CMK (cell line): Measurements from ENCODE around the gene VRK1.

Experiments
- DNase-seq: peaks from one replicate; pipeline ENCODE4 v3.0.0-alpha.2; 2010; ENCODE audit warnings: low read depth

Gene VRK1

DNA sequence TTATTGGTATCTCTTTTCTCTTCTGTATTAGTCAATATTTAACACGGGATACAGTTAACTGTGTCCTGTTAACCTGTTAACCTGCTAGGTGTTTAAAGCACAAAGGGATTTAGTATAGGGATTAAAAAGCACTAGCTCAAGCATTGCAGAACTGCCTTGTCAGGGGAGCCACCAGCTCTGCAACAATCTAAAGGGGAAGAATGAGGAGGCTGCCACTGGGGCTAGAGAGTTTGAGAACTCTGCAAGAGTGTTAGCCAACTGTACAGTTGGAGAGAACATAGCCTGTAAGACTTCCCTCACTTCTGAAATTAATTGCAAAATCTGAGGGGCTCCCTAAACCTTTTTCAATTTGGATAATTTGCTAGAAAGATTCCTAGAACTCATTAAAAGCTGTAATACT lies 6.5 kb upstream of the VRK1 start:
- DNase-seq: no peak

DNA sequence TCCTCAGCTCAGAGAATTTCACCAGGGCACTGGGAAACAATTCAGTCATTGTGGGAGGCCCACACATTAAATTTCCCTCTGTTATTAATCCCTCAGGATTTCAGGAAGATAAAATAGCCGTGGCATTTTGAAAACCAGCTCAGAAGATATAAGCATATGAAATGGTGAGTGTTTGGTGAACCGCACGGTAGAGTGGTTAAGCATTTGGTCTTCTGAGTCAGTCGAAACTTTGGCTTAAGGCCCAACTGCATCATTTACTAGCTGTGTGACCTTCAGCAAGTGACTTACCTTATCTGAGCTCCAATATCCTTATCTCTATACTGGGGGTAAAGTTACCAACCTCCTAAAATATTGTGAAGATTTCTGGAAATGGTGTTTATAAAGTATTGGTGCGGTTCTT lies 5.2 kb upstream of the VRK1 start:
- DNase-seq: no peak

DNA sequence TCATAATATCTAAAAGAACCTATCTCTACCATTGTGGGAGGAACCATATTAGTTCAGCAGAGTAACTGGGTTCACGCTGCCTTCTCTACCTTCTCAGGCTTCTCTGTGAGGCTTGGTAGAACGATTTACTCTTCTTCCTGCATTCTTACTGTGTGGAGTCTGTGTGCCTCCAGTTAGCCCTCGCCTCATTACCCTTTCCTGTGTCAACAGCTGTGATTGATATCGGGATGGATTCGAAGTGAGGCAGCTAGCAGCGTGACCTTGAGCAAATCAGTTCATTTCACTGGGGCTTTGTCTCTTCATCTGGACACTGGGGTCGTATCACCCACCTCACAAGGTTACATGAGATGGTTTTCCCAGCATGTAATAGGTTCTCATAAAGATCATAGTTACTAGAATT lies 4.6 kb upstream of the VRK1 start:
- no peak for DNase-seq

DNA sequence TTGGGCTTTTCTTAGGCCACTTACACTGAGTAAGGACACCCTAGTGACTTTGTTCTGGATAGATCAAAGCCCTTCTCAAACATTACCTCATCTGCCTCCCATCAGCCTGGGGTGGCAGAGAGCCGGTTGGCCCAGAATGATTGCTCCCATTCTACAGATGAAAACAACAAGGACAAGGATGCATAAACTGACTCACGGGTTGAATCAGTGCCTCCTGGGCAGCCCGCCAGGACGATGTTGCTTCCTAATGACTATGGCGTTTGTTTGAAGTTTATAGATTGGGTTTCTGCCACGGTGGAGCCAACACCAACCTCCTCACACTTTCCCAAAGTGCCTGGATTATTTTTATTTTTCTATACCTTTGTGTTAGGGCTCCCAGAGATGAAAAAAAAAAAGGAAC lies 3.6 kb upstream of the VRK1 start:
- DNase-seq: no peak

DNA sequence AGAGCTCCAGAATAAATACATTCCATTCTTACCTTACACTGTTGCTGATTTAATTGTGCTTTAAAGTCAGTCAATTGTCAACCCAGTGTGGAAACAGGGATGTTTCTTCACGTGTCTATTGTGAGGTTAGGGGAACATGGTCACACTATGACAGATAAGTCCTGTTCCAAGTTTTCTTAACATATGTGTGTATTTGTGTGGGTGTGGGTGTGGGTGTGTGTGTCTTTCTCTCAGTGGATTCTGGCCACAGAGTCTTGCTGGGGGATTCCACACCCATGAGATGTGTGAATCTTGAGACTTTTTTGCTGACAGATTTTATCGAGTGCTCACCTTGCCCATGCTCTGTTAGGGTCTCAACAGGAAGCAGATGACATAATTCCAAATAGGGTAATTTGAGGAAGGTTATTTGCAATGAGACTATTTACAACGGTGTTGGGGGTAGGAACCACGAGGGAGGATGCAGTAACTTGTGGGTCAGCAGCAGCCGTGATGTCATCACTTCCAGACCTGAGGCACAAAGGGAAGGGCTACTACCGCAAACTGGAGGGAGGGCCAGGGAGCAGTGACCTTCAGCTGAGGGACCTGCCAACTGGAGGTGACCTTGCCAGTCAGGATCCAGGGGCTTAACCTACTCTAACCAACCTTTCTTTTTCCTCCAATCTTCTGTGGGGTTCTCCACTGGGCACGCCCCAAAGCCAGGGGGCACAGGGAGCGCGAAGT lies 1.9 kb upstream of the VRK1 start:
- DNase-seq: no peak

DNA sequence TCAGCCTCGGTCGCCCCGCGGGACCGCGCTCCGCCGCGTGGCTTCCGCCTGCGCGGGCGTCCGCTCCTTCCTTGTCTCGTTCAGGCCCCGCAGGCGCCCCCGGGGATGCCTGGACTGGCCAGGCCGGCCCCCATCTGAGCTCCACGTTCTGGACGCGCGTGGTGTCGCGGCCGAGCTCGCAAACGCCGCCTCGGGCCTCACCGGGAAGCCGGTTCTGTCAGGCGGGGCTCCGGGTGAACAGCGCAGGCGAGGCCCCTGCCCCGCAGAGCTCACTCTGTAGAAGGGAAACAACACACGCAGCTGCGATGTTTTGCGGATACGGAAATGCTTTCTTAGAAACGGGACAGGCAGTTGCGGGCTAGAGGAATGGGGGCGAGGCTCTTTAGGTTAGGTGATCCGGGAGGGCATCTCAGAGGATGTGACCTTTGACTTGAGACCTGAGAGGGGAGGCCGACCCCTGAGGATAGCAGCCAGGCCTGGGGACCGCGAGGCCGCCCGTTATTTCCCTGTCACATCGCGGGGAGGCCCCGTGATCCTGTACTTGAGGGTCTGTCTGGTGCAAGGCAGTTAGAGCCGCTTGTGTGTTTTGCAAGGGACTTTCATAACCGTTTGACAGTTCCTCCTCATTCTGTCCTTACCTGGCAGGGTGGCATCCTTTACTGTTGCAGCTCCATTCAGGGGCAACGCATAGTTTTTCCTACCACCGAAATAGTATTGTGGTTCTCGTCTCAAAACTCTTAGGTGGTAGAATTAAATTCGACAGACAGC lies 584 bp downstream of the VRK1 start:
- no peak for DNase-seq

DNA sequence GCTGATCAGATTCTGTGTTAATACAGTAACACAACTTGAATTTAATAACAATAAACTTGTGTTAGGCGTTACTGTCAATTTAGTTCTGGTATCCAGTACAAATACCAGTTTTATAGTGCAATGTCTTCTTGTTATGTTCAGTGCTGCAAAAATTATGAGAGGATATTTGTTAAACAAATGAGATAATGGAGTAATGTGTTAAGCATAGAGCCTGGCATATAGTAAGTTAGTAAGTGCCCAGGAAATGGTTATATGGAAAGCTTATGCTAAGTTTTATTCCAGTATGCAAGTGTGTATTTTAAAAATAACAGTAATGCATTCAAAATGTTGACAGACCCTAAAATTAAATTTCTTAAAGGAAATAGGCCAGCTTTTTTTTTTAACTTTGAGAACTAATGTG lies 1.8 kb downstream of the VRK1 start:
- no peak for DNase-seq

DNA sequence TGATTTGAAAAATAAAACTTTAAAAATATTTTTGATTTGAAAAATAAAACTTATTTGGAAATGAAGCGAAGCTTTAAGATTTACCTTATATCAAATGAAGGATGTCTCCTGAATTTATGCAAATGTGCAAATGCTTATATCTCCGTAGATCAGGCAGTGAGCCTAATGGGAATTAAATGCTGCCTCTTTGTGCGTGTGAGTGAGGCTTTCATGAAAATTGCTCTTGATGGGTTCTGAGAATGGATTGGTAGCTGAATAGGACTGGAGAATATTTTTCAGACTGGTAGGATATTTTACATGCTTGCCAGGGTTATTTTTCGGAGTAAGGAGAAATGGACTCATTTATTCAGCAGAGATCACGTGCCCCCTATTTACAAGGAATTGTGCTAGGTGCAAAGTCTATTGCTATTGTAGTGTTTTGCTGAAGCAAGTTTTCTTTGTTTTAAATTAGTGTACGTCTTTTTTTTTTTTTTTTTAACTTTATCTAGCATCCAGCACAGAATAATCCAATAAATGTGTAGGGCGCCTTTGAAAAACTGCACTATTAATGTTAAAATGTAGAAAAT lies 2.4 kb downstream of the VRK1 start:
- DNase-seq: no peak

DNA sequence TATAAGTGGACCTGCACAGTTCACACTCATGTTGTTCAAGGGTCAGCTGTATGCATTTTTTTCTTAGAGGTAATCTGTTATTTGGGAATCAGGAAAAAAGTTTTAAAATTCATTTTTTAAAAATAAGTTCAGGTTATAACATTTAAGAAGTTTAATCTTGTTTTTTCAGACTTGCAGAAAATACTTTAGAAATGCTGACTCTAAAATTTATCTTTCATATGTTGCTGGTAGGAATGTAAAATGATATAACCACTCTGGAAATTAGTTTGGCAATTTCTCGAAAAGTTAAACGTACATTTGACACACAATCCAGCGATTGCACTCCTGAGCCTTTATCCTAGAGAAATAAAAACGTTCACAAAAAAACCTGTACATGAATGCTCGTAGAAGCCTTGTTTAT lies 4.7 kb downstream of the VRK1 start:
- no peak for DNase-seq

DNA sequence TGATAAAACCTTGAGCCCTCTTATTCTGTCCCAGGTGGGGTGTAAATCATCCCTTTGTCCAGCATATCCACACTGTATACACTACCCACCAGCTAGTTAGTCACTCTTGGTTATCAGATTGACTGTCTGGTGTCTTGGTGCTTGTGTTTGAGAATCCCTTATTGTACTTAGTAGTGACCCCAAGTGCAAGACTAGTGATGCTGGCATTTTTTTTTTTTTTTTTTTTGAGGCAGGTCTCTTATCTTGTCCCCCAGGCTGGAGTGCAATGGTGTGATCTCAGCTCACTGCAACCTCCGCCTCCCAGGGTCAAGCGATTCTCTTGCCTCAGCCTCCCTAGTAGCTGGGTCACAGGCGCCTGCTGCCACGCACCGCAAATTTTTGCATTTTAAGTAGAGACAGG lies 5.8 kb downstream of the VRK1 start:
- no peak for DNase-seq

DNA sequence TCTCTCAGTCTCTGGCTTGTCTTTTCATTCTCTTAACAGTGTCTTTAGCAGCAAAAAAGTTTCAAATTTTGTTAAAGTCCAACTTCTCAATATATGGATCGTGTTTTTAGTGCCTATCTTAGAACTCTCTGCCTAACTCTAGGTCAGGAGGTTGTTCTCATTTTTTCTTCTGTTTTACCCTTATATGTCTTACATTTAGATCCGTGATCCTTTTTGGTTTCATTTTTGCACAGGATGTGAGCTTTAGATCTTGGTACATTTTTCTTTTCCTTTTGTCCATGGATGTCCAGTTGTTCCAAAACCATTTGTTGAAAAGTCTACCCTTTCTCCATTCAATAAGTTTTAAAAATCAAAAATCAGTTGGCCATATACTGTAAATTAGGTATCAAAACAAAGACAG lies 6.8 kb downstream of the VRK1 start:
- no peak for DNase-seq

DNA sequence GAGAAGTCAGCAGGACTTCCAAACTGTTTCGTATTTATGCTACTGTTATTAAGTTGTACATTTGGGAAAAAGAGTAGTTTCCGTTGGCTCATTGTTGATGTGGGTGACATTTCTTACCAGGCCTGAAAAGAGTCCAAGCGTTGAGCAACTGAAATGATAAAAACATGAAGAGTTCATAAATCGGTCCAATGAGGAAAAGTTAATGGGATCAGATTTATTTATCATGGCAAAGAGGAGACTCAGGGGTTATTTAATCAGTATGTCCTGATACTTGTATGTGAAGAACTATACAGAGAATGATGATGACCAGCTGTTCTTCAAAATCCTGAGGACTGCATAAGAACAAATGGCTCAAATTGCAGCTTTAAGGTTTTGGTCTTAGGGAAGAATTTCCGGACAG lies 7.7 kb downstream of the VRK1 start:
- no peak for DNase-seq

DNA sequence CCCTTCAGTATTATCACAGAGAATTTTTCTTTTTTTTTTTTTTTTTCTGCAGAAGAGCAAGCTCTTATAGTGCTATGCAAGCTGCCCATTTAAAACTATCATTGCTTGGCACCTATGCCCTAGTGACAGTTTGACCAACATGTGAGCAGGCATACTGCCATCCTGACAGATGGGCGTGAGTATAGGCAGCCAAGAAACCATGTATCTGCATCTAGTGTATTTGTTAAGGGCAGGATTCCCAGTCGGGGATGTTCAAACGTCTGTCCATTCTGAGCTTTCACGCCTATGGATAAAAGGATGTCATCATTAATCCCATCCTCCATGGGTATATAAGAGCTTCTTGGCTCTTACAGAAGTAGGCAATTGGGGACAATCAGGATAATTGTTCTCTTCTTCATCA lies 8.8 kb downstream of the VRK1 start:
- DNase-seq: no peak

DNA sequence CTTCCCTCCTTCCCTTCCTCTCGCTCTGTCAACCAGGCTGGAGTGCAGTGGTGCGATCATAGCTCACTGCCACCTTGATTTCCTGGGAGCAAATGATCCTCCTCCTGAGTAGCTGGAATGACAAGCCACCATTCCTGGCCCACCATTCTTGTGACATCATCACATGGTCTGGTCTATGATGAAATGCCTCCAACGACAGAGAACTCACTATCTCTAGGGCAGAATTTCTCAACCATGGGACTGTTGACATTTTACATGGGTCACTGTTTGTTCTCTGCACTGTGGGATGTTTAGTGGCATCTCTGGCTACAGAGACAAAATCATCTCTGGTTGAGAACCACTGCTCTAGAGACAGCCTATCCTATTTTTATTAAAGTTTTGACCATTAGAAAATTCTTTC lies 9.7 kb downstream of the VRK1 start:
- no peak for DNase-seq

DNA sequence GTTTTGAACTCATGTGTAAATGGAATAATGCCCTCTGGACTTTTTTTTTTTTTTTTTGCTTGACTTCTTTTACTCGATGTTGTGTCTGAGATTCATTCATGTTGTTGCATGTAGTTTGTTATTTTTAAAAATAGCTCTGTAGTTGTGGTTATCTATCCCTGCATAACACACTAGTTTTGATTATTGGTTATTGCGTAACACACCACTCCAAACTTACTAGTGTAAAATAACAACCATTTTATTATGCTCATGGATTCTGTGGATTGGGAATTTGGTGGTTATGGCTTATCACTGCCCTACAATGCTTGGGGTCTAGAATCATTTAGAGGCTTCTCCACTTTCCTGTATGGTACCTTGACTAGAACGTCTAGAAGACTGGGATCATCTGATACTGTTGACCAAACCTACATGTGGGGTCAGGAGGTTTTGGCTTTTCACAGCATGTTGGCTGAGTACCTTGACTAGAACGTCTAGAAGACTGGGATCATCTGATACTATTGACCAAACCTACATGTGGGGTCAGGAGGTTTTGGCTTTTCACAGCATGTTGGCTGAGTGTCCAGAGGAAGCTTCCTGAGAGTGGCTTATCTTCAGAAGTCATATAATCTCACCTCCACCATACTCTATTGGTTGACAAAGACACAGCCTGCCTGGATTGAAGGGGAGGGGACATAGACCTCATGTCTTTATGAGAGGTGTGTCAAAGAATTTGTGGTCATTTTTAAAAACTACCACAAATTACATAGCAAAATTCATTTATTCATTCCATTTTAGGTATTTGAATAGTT lies 11.6 kb downstream of the VRK1 start:
- DNase-seq: no peak

DNA sequence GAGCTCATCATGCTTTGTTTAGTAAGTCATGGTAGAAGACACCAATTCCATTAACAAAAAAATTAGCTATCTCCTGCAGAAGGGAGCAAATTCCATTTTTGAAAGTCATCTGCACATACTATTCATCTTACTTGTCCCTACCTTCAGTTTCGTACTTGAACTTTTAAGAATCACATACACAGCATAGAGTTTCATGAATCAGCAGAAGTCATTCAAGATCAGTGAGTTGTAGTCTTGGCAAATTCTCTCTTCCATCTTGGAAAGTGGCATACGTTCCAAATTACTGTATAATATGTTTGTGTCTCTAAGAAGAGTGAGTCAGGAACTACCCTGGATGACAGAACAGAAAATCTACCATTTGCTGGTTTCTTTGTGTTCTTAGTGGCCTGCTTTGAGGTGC lies 14.1 kb downstream of the VRK1 start:
- DNase-seq: no peak

DNA sequence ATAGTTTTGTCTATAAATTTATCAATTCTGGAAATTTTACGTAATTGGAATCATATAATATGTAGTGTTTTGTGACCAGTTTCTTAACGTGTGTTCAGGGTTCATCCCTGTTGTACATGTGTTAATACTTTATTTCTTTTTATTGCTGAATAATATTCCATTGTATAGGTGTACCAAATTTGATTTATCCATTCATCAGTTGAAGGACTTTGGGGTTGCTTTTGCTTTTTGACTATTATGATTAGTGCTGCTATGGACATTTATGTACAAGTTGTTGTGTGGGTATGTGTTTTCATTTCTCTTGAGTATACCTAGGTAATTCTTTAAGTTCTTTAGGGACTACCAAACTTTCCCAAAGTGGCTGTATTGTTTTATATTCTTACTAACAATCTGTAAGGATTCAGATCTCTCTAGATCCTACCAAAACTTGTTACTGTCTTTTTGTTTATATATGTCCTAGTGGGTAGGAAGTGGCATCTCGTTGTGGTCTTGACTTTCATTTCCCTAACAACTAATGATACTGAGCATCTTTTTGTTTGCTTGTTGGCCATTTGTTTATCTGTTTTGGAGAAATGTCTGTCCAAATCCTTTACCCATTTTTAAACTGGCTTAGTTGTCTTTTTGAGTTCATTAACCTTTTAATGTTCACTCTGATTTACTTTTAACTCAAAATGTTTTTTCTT lies 14.9 kb downstream of the VRK1 start:
- DNase-seq: no peak

DNA sequence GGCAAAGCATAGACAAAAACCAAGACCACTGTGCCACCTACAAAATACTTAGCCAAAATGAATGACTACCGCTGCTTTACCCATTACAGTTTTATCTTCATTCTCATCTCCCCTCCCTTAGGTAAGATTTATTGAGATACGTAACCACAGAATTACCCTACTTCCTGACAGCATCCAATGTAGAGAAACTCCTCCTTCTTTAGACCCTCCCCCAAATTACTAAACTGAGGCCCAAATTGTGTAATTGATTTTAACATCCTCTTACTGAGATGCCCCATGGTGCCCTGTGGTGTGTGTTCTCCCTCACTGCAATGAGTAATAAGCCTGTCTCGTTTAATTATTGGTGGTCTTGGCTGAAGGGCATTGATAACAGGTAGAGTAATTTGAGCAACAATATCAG lies 19.1 kb downstream of the VRK1 start:
- no peak for DNase-seq

DNA sequence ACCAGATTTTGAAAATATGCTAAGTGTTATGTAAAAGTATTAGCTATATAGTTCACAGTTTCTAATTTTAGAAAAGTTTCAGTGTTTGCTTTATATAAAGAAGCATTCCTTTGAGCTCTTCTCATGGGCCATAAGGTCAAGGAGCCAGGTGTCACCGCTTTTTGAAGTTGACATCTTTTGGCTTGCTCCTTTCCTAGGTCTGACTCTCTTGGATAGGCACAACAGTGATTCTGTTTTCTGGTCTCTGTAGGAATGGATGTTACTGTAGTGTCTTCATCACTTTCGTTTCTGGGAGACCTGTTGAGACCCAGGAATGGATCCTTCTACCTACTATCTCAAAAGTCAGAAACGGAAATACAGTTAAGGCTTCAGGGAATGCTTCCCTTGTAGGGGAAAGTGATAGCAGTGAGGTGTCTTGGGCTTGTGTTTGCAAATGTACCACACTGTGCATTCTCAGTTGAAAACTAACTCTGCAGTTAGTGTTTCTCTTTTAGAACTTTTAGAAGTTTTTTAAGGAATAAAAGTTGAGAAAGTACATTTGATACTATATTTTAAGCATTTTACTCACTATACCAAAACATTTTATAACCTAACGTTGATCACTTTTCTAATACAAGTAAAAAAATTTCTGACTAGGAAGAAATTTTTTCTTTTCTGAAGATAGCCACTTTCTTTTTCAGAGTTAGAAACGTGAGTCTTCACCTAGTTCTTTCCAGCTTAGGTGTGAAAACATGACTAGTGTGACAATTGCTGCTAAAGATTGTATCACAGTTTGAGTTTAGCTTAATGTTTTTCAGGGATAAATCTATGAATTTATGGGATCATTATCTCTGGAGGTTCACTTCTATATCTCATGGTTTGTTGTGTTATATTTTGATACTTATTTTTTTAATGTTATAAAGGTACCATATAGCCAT lies 20.8 kb downstream of the VRK1 start:
- no peak for DNase-seq

DNA sequence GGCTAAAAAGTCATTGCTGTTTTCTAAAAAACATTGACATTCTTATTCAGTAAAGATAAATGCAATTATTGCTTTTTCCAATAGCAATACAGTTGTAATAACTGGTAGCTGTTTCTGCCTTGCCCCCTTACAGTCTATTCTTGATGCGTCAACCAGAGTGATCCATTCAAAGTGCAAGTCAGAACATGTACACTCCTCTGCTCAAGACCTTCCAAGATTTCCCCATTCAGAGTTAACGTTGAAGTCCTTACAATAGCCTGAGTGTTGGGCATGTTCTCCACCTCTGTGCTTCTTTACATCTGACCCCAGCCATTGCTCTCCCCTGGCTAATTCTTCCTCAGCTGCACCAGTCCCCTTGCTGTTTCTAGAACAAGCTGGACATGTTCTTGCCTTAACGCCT lies 24.3 kb downstream of the VRK1 start:
- no peak for DNase-seq

DNA sequence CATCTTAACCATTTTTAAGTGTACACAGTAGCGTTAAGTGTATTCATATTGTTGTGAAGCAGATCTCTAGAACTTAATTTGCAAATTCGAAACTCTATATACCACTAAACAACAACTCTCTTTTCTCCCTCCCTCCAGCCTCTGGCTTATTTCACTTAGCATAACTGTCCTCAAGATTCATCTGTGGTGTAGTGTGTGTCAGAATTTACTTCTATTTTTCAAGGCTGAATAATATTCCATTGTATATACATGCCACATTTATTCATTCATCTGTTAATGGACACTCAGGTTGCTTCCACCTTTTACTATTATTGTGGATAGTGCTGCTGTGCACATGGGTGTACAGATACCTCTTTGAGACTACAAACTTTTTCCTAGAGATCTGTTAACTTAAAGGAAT lies 26.5 kb downstream of the VRK1 start:
- DNase-seq: no peak
